ENCODE measurements around the gene GIMAP6.
"Not testable (repeated sequence)": the region's sequence is repeated elsewhere in the genome, so short reads cannot be mapped to it uniquely, and the experiment has no call there.

GIMAP6 gene

DNA sequence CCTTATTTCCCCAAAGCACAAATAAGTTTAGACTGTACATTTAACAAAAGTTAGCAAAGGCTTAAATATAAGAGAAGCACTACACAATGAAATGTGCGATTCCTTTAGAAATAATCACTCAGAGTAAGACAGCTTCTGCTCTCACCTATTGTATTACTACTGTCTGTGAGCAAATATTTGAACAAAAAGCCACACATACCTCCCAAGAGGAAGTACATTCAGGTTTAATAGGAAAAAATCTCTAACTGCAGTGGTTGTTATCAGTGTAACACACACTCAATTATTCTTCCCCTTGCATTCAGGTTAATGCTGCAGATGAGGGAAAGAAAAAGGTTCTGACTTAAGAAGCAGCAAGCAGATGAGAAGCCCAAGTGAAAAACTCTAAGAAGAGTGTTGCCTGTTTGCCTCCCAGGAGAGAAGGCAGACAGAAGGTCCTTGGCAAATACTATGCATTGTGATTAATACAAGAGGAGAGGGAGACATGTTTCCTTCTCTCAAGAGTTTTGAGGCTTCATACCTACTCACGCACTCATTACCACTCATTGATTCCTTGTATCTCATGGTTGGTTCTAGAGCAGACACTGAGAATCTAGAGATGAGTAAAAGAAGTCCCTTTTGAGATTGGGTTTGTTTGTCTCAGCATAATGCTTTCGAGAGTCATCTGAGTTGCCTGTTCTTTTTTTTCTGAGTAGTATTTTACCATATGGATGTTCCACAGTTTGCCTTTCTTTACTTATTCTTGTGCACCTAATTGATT, 51.4 kb downstream of the GIMAP6 start:
- H3K9me3 ChIP-seq (ENCODE audit: control insufficient read depth, low read length) = no peaks in the 10 kb centered on the region
- H3K27me3 ChIP-seq (ENCODE audit: control insufficient read depth, insufficient read depth, low read length) = no peaks in the 10 kb centered on the region
- TF ChIP-seq, protein P1, sequence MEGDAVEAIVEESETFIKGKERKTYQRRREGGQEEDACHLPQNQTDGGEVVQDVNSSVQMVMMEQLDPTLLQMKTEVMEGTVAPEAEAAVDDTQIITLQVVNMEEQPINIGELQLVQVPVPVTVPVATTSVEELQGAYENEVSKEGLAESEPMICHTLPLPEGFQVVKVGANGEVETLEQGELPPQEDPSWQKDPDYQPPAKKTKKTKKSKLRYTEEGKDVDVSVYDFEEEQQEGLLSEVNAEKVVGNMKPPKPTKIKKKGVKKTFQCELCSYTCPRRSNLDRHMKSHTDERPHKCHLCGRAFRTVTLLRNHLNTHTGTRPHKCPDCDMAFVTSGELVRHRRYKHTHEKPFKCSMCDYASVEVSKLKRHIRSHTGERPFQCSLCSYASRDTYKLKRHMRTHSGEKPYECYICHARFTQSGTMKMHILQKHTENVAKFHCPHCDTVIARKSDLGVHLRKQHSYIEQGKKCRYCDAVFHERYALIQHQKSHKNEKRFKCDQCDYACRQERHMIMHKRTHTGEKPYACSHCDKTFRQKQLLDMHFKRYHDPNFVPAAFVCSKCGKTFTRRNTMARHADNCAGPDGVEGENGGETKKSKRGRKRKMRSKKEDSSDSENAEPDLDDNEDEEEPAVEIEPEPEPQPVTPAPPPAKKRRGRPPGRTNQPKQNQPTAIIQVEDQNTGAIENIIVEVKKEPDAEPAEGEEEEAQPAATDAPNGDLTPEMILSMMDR (IDR thresholded peaks at IDR 0.05) = no peak
- no peaks in the 10 kb centered on the region for H3K4me1 ChIP-seq
- no peak overlapping the region for H3K4me3 ChIP-seq (ENCODE audit: low read depth, low read length)
- H2AFZ ChIP-seq = no peak overlapping the region
- H3K27ac ChIP-seq = no peak overlapping the region
- no peak overlapping the region for H3K9ac ChIP-seq
- H3K4me2 ChIP-seq (ENCODE audit: low read length) = no peak overlapping the region
- no peaks in the 10 kb centered on the region for H3K36me3 ChIP-seq (ENCODE audit: control insufficient read depth, insufficient read depth, low read length)
- H3K79me2 ChIP-seq = no peaks in the 10 kb centered on the region

- not testable (repeated sequence) for H3K4me1 ChIP-seq; H3K27ac ChIP-seq; H3K4me3 ChIP-seq (ENCODE audit: low read depth, low read length); H3K27me3 ChIP-seq (ENCODE audit: control insufficient read depth, insufficient read depth, low read length); H3K9me3 ChIP-seq (ENCODE audit: control insufficient read depth, low read length); H3K79me2 ChIP-seq; H2AFZ ChIP-seq; H3K4me2 ChIP-seq (ENCODE audit: low read length); H3K36me3 ChIP-seq (ENCODE audit: control insufficient read depth, insufficient read depth, low read length); H3K9ac ChIP-seq
Measured at GRCh38 chr7:150579979-150580637, 52.1 kb downstream of the GIMAP6 start.

Data from parathyroid adenoma (tissue), 2 donors.